Rectal smooth muscle tissue (tissue), 1 donor: ENCODE measurements around the gene SELENOI.
"Not testable (repeated sequence)": the region's sequence is repeated elsewhere in the genome, so short reads cannot be mapped to it uniquely, and the experiment has no call there.

Experiments used
- H3K27ac ChIP-seq: one replicate; pipeline ENCODE4 v1.7.0; 2013; ENCODE audit warnings: low read depth, low read length, inconsistent platforms
- H3K27me3 ChIP-seq: one replicate; pipeline ENCODE4 v1.7.0; 2013; ENCODE audit warnings: low read length; ENCODE audit not compliant: control insufficient read depth, insufficient read depth
- H3K36me3 ChIP-seq: one replicate; pipeline ENCODE4 v1.7.0; 2013; ENCODE audit warnings: low read length; ENCODE audit not compliant: control insufficient read depth, insufficient read depth
- H3K4me1 ChIP-seq: one replicate; pipeline ENCODE4 v1.7.0; 2013; ENCODE audit warnings: low read length; ENCODE audit not compliant: control insufficient read depth, insufficient read depth
- H3K4me3 ChIP-seq: one replicate; pipeline ENCODE4 v1.7.0; 2013; ENCODE audit warnings: low read length
- H3K9ac ChIP-seq: one replicate; pipeline ENCODE4 v1.7.0; 2013; ENCODE audit warnings: low read length

The SELENOI gene

GRCh38 chr2:26330604-26331003 is 15.3 kb upstream of the SELENOI start:
- H3K9ac ChIP-seq: peak overlapping the region; percentile 22
- H3K27me3 ChIP-seq: no peaks in the 10 kb centered on the region
- H3K4me1 ChIP-seq: peaks cover 3% of the 10 kb centered on the region
- H3K4me3 ChIP-seq: no peak overlapping the region
- H3K36me3 ChIP-seq: no peaks in the 10 kb centered on the region
- H3K27ac ChIP-seq: no peak overlapping the region

- H3K36me3 ChIP-seq, H3K4me3 ChIP-seq, H3K9ac ChIP-seq, H3K27ac ChIP-seq, H3K27me3 ChIP-seq, H3K4me1 ChIP-seq: not testable (repeated sequence)
Measured at GRCh38 chr2:26331321-26331720, 14.6 kb upstream of the SELENOI start.

- Histone ChIP-seq H3K27ac (no peak overlapping the region), H3K36me3 (no peaks in the 10 kb centered on the region), H3K4me1 (peaks cover 3% of the 10 kb centered on the region), H3K27me3 (no peaks in the 10 kb centered on the region), H3K4me3 (no peak overlapping the region), H3K9ac (no peak overlapping the region)
Measured at GRCh38 chr2:26333293-26333692, 12.7 kb upstream of the SELENOI start.

- no peaks in the 10 kb centered on the region for H3K27me3 ChIP-seq
- peaks cover under 1% of the 10 kb centered on the region for H3K4me1 ChIP-seq
- no peak overlapping the region for H3K9ac ChIP-seq
- no peaks in the 10 kb centered on the region for H3K36me3 ChIP-seq
- no peak overlapping the region for H3K4me3 ChIP-seq
- H3K27ac ChIP-seq: no peak overlapping the region
Measured at GRCh38 chr2:26335231-26335630, 10.7 kb upstream of the SELENOI start.

- H3K4me1 ChIP-seq: no peaks in the 10 kb centered on the region
- no peak overlapping the region for H3K27ac ChIP-seq
- H3K27me3 ChIP-seq: no peaks in the 10 kb centered on the region
- H3K9ac ChIP-seq: no peak overlapping the region
- H3K4me3 ChIP-seq: no peak overlapping the region
- no peaks in the 10 kb centered on the region for H3K36me3 ChIP-seq
Measured at GRCh38 chr2:26336719-26337118, 9.2 kb upstream of the SELENOI start.

- no peak overlapping the region for H3K9ac ChIP-seq
- no peak overlapping the region for H3K4me3 ChIP-seq
- no peaks in the 10 kb centered on the region for H3K27me3 ChIP-seq
- H3K36me3 ChIP-seq: no peaks in the 10 kb centered on the region
- H3K4me1 ChIP-seq: no peaks in the 10 kb centered on the region
- H3K27ac ChIP-seq: no peak overlapping the region
Measured at GRCh38 chr2:26337298-26337697, 8.6 kb upstream of the SELENOI start.

GRCh38 chr2:26340831-26341230 is 5.1 kb upstream of the SELENOI start:
- H3K9ac ChIP-seq: no peak overlapping the region
- peaks cover 5% of the 10 kb centered on the region for H3K4me1 ChIP-seq
- H3K27ac ChIP-seq: no peak overlapping the region
- no peaks in the 10 kb centered on the region for H3K36me3 ChIP-seq
- no peak overlapping the region for H3K4me3 ChIP-seq
- H3K27me3 ChIP-seq: no peaks in the 10 kb centered on the region

- peak overlapping the region; percentile 94 for H3K27ac ChIP-seq
- peak overlapping the region; percentile 96 for H3K4me3 ChIP-seq
- H3K27me3 ChIP-seq: no peaks in the 10 kb centered on the region
- H3K36me3 ChIP-seq: no peaks in the 10 kb centered on the region
- peaks cover 8% of the 10 kb centered on the region for H3K4me1 ChIP-seq
- H3K9ac ChIP-seq: peak overlapping the region; percentile 98
Measured at GRCh38 chr2:26344581-26345282, 1.2 kb upstream of the SELENOI start.

- Histone ChIP-seq H3K4me3 (peak overlapping the region; percentile 96), H3K27me3 (no peaks in the 10 kb centered on the region), H3K4me1 (peaks cover 8% of the 10 kb centered on the region), H3K9ac (peak overlapping the region; percentile 98), H3K27ac (peak overlapping the region; percentile 94), H3K36me3 (no peaks in the 10 kb centered on the region)
Measured at GRCh38 chr2:26345283-26345544, 729 bp upstream of the SELENOI start.

GRCh38 chr2:26346454-26347053 is 611 bp downstream of the SELENOI start, which contains the start of gene ADGRF3:
Gene ADGRF3, minus strand, starts transcription at chr2:26346789. Its CDS starts 555 bp downstream, at chr2:26346234.
- Histone ChIP-seq H3K4me1 (peaks cover 8% of the 10 kb centered on the region), H3K27me3 (no peaks in the 10 kb centered on the region), H3K4me3 (peak within 1 kb of the TSS; percentile 96), H3K36me3 (no peaks in the 10 kb centered on the region), H3K9ac (peak within 1 kb of the TSS; percentile 98), H3K27ac (peak within 1 kb of the TSS; percentile 94)

- no peaks in the 10 kb centered on the region for H3K36me3 ChIP-seq
- H3K27ac ChIP-seq: no peak overlapping the region
- H3K4me1 ChIP-seq: peaks cover 8% of the 10 kb centered on the region
- peak overlapping the region; percentile 85 for H3K4me3 ChIP-seq
- no peak overlapping the region for H3K9ac ChIP-seq
- H3K27me3 ChIP-seq: no peaks in the 10 kb centered on the region
Measured at GRCh38 chr2:26347286-26347865, 1.4 kb downstream of the SELENOI start.

GRCh38 chr2:26349690-26350089 is 3.7 kb downstream of the SELENOI start:
- Histone ChIP-seq H3K4me1 (peaks cover 5% of the 10 kb centered on the region), H3K4me3 (no peak overlapping the region), H3K27ac (no peak overlapping the region), H3K9ac (no peak overlapping the region), H3K27me3 (no peaks in the 10 kb centered on the region), H3K36me3 (no peaks in the 10 kb centered on the region)
